DMS53 treated with DMSO at 0.1 percent for 48 hours (cell line): Measurements from ENCODE around the gene KRTAP3-1.
"Not testable (repeated sequence)": the region's sequence is repeated elsewhere in the genome, so short reads cannot be mapped to it uniquely, and the experiment has no call there.

Source experiments
- DNase-seq: peaks from one replicate; lab custom pipeline; 2025; ENCODE audit not compliant: unreplicated experiment; lab: John Stamatoyannopoulos, UW

The KRTAP3-1 gene

DNA sequence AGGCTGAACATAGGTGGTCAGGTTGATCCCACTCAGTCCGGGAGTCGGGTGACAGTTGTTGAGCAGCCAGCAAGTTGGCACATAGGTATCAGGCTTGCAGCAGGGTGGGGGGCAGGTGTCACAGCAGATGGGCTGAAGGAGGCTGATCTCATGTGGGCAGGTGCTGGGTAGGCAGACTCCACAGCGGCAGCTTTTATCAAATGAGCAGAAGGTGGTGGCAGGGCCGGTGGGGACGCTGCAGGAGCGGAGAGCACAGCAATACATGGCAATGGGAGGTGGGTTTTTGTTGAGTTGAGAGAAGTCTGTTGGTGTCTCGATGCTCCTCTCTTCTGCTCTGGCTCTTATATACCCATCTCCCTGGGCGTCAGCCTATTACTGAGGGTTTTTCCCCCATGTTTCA lies at the start of gene KRTAP3-1:
TSS of gene KRTAP3-1 (minus strand) at position 318 of the 400 bp plus-strand sequence. CDS start at position 264, 54 bp downstream.
- peak; percentile 60 for DNase-seq

DNA sequence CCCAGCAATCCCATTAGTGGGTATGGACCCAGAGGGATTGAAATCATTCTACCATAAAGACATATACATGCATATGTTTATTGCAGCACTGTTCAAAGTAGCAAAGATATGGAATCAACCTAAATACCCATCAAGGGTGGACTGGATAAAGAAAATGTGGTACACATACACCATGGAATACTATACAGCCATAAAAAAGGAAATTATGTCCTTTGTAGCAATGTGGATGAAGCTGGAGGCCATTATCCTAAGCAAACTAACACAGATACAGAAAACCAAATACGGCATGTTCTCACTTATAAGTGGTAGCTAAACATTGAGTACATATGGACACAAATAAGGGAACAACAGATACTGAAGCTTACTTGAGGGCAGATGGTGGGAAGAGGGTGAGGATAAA lies 48.6 kb upstream of the KRTAP3-1 start:
- DNase-seq = no peak

- DNase-seq = not testable (repeated sequence)
Observed at GRCh38 chr17:41055130-41055529, 46.2 kb upstream of the KRTAP3-1 start, which contains the start of gene KRTAP2-2. TSS of gene KRTAP2-2 (minus strand) at chr17:41055230. CDS start at chr17:41055211, 19 bp downstream.

GRCh38 chr17:41054556-41054955 lies 45.6 kb upstream of the KRTAP3-1 start:
- not testable (repeated sequence) for DNase-seq

GRCh38 chr17:41054025-41054424 lies 45.1 kb upstream of the KRTAP3-1 start:
- no peak for DNase-seq

- DNase-seq = no peak
Observed at GRCh38 chr17:41052566-41052965, 43.6 kb upstream of the KRTAP3-1 start.

- no peak for DNase-seq
Observed at GRCh38 chr17:41049110-41049509, 40.2 kb upstream of the KRTAP3-1 start.

- no peak for DNase-seq
Observed at GRCh38 chr17:41048441-41048840, 39.5 kb upstream of the KRTAP3-1 start.

GRCh38 chr17:41046735-41047465 lies 38.0 kb upstream of the KRTAP3-1 start, which contains the start of gene KRTAP2-1:
TSS of gene KRTAP2-1 (minus strand) at chr17:41047316. CDS start at chr17:41047267, 49 bp downstream.
- not testable (repeated sequence) for DNase-seq

GRCh38 chr17:41042953-41043352 lies 34.0 kb upstream of the KRTAP3-1 start:
- no peak for DNase-seq

- DNase-seq = not testable (repeated sequence)
Observed at GRCh38 chr17:41040783-41041571, 32.0 kb upstream of the KRTAP3-1 start, which contains the start of gene KRTAP1-1. TSS of gene KRTAP1-1 (minus strand) at chr17:41041450. CDS start at chr17:41041397, 53 bp downstream.

GRCh38 chr17:41037853-41038350 lies 29.0 kb upstream of the KRTAP3-1 start:
- no peak for DNase-seq

DNA sequence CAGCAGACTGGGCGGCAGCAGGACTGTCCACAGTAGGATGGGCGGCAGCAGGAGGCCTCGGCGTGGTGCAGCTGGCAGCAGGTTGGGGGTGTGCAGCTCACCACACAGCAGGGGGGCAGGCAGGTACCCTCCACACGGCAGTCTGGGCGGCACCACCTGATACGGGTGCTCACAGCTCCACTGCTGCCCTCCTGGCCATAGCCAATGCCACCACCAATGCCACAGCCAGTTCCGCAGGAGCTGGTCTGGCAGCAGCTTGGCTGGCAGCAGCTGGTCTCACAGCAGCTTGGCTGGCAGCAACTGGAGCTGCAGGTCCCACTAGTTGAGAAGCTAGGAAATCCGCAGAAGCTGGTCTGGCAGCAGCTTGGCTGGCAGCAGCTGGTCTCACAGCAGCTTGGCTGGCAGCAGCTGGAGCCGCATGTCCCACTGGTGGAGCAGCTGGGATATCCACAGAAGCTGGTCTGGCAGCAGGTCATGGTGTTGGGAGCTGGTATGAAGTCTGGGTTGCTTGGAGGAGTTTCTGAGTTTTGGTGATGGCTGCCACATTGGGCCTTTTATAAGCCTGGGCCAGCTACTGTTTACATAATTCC lies 25.5 kb upstream of the KRTAP3-1 start, which contains the start of gene KRTAP1-3:
TSS of gene KRTAP1-3 (minus strand) at position 529 of the 590 bp plus-strand sequence. CDS start at position 476, 53 bp downstream.
- not testable (repeated sequence) for DNase-seq

- no peak for DNase-seq
Observed at GRCh38 chr17:41029633-41030245, 20.8 kb upstream of the KRTAP3-1 start, which contains the start of gene KRTAP1-4. TSS of gene KRTAP1-4 (minus strand) at chr17:41030195. CDS start at chr17:41030078, 117 bp downstream.

- DNase-seq = no peak
Observed at GRCh38 chr17:41026715-41027471, 18.0 kb upstream of the KRTAP3-1 start, which contains the start of gene KRTAP1-5. TSS of gene KRTAP1-5 (minus strand) at chr17:41027208. CDS start at chr17:41027155, 53 bp downstream.

- DNase-seq = no peak
Observed at GRCh38 chr17:41024697-41025096, 15.8 kb upstream of the KRTAP3-1 start.

DNA sequence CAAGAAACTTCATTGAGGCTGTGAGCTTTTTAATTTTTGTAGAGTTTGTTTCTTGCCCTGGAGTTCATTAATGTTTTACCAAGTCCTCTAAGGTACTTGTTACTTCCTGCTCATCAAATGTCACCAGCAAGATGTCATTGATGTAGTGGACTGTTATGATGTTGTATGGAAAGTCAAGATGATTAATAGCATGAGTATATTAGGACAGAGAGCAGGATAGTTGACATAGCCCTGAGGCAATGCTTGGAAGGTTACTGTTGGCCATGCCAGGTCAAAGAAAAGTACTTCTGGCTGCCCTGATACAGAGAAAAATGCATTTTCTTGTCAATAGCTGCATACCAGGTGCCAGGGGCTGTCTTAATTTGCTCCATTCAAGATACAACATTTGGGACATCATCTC lies 11.4 kb upstream of the KRTAP3-1 start:
- DNase-seq = peak; percentile 67

DNA sequence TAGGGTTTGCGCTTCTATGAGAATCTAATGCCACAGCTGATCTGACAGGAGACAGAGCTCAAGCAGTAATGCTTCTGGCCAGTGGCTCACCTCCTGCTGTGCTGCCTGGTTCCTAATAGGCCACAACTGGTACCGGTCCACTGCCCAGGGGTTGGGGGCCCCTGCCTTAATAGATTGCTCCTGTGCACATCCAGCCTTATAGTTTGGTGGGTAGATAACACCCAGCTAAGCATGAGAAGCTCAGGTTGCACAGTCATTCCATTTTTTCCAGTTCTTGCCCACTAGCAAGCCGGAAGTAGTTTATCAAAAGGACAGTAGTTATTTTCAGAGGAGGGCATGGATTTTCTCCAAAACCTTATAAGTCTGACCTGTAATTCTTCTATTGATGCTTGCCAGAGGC lies 10.5 kb upstream of the KRTAP3-1 start:
- no peak for DNase-seq

DNA sequence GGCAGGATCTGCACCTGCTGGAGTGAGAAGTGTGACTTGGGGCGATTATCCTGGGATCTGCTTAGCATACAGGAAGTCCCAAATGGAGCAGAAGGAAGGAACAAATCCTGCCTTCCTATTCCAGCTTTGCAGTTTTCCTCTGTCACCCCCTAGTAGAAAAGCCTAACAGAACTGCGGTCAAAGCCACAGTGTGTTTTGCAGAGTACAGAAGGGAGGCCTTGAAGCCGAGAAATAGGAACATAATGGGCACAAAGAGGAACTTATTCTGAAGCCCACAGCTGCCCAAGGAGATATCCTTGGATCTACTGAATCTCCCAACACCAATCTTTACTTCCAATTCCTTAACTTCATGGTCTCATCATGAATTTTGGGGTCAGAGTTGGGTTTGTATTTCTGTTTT lies 9.6 kb upstream of the KRTAP3-1 start:
- DNase-seq = no peak
